GM18499 (cell line): ENCODE results near the gene ATP6V1E1.
"Not testable (repeated sequence)": the region's sequence is repeated elsewhere in the genome, so short reads cannot be mapped to it uniquely, and the experiment has no call there.

Experiments
- ATAC-seq: cut with Tn5 transposase; IDR thresholded peaks from one replicate; pipeline ENCODE4 v1.9.1; 2021; ENCODE audit warnings: moderate number of reproducible peaks; ENCODE audit not compliant: insufficient read depth, unreplicated experiment

Gene ATP6V1E1

DNA sequence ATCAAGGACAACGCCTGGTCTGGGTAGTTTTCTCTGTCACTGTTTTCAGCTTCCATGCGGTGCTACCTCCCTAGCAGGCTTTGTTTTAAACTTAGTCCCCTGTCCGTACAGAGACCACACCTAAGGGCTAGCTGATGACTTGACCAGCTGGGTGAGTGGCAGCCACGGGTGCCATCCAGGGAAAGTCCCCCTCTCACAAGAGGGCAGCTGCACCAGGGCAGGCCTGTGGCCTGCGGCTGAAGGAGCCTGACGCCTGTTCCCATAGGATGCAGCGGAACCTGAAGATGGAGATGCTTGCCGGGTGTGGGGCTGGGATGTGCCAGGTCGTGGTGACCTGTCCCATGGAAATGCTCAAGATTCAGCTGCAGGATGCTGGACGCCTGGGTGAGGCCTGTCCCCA lies 45.4 kb downstream of the ATP6V1E1 start:
- no peak for ATAC-seq

DNA sequence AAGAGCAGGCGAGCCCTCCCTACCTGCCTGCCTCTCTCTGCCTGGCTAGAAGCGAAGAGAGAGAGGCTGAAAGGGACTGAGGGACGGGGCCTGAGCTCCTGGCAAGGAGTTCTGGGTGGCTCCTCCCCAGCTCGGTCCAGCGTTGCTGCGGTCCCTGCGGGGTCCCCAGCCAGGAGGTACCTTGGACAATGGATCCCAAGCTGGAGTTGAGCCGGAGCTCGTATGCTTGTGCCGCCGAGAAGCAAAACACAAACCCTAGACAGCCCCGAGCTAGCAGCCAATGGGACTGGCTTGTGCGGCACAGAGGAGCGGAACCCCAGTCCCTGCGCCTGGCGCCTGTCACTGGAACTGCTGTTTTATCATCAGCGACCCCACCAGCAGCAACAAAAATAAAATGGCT lies 46.9 kb downstream of the ATP6V1E1 start:
- ATAC-seq = no peak

DNA sequence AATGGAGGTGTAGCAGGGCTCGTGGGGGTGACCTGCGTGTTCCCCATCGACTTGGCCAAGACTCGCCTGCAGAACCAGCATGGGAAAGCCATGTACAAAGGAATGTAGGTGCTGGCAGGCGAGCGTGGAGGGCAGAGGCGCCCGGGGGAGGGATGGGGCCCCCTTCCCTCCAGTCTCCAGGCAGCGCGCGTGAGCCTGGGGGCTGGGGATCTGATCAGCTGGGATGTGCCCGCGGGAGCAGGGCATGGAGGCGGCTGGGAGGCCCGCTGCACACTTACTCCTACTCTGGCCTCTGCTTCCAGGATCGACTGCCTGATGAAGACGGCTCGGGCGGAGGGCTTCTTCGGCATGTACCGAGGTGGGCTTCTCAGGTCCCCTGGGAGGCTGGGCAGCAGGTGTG lies 47.5 kb downstream of the ATP6V1E1 start:
- ATAC-seq = no peak

DNA sequence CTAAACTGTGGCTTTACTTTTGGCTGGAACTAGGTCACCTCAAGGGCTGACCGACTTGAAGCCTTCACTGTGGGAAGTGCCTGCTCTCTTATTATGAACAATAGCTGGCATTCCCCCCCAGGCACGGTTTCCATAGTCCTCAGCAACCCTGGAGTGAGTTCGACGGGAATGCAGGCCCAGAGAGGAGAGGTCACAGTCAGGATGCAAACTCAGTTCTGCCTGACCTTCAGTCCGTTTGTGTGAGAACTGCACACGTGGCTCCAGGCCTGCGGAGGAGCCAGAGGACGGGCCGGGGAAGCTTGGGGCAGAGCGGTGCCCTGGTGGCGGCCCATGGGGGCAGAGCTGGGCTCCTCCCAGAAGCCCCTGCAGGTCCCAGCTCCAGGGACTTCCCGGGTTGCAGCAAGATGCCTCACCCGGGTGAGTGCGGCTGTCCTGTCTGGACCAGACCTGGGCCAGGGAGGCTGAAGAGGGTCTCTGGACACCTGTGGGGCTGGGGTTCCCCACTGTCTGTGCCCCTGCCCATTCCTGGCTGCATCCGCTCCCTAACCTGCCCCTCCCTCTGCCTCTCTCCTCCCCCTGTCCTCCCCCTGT lies 48.0 kb downstream of the ATP6V1E1 start:
- no peak for ATAC-seq

DNA sequence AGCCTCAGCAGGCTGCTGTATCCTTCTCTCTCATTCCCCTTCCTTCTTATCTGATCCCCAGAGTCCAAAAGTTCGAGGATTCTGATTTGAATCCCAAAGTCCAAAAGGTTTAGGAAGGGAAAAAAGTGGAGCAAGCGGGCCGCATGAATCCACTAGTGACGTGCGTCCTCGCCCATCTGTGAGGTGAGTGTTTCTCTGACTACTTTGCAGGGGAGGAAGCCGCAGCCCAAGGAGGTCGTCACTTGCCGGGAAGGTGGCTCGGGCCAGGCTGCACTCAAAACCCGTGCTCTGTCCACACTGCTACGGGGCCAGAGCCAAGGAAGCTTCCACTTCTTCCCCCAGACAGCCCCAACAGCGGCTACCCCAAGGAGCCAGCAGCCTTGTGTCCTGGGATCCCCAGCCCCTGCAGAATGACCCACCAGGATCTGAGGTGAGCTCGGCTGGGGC lies 49.0 kb downstream of the ATP6V1E1 start:
- no peak for ATAC-seq

DNA sequence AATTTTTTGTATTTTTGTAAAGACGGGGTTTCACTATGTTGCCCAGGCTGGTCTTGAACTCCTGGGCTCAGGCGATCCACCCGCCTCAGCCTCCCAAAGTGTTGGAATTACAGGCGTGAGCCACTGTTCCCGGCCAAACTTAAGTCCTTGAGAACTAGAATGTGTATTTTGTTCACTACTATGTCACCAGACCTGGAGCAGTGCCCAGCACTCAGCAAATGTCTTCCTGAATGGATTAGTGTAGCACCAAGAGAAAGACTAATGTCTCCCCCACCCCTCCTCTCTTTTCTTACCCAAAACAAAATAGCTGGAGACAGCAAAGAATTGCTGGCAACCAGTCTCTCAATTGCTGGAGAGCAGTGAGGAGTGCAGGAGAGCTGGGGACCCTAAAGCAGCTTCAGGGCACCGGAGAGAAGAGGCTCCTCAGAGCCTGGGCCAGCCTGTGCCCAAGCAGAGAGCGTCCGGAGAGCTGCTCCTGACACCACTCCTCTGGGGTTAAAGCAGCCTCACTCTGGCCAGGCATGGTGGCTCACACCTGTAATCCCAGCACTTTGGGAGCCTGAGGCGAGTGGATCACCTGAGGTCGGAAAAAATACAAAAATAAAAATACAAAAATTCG lies 50.3 kb downstream of the ATP6V1E1 start:
- ATAC-seq = no peak

DNA sequence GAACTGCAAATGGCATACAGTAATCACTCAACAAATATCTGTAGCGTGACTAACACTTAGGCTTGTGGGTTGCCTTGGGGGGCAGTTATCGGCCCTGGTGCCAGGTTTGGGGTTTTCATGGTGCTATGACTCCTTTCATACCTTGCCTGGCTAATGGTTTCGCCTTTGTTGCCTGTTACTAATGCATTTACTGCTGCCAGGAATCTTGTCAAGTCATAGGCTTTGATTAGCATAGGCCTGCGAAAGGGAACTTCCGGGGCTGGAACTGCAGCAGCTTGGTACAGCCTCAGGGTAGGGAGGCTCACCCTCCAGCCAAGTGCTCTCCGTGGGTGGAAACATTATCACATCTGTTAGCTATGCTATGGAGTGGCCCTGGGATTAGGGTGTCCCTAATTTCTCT lies 52.1 kb downstream of the ATP6V1E1 start:
- no peak for ATAC-seq

DNA sequence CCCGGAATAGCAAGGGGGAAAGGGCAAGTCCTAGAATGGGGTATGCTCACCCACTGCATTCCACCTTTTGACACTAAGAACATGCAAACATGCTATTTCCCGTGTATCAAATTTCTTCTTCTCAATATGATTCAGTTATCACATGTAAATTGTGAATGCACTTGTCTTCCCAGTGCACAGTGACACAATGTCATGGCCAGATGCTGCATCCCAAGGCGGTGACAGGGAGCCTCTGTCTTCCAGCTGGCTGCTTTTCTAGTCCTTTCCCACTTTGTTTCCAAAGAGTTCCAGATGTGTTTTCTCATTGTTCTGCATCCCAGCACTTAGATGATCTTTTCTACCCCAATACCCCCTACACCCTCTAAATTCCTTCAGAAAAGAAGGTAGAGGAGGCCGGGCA lies 52.9 kb downstream of the ATP6V1E1 start:
- no peak for ATAC-seq

DNA sequence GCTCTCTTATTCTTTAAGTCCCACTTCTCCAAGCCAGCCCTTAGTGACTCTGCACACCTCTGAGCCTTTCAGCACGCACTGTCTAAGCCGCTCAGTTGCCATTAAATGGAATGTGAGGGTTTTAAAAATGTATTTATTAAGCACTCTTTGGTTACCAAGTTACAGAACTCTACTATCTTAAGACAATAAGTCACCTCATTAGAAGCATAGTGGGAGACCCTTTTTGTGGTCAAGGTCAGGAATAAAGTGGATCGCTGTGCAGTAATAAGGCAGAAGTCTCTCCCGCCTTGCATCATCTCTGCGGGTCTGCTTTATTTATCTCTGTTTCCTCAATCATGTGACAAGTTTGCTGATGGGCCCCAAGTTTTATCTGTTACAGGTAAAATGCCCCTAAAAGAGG lies 53.4 kb downstream of the ATP6V1E1 start:
- no peak for ATAC-seq

DNA sequence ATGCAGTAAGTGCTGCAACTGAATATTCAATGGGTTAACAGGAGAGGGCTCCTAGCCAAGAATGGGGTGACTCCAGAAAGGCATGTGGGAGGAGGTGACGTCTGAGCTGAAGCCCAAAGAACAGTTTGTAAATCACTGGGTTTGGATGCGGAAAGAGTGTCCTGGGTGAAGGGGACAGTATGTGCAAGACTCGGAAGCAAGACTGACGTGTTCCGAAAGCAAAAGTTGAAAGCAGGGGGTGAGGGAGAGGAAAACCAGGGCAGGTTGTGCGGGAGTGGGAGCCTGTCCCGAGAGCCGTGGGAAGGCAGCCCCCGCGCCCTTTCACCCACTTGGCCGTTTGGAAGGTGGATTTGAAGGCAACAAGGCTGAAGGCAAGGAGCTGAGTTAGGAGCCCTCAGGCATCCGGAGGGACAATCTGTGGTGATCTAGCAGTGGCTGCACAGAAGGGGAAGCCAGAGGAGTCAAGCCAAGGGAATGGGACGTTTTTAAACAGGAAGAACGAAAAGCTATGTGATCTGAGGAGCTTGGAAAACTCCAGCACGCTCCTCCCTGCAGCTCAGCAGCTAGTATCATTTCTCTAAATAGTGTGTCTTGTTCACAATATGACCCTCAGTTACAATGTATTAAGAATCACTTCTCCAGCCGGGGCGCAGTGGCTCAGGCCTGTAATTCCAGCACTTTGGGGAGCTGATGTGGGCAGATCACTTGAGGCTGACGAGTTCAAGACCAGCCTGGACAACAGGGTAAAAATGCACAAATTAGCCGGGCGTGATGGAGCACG lies 57.5 kb downstream of the ATP6V1E1 start:
- no peak for ATAC-seq

DNA sequence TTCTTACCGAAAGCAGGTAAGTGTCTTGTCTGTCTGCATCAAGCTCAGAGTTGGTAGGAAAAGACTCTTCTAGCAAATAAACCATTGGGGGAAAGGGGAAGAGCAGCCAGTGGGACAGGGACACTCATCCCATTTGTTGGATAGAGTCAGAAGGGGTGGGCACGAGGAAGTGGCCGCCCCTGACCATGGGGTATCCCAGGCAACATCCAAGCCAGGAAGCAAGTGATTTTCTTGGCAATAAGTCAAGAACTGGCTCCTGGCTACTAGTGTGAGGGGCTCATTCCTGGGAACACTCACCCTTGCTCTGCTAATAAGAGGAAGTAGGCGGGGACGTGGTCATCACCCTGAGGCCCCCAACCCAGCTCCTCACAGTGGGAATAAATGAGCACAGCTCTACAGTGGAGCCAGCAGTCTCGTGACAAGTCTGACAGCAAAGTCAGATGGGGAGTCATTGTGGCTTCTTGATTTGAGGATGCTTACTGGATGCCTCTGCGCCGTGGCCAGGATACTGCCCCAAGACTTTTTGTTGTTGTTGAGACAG lies 58.5 kb downstream of the ATP6V1E1 start:
- no peak for ATAC-seq

DNA sequence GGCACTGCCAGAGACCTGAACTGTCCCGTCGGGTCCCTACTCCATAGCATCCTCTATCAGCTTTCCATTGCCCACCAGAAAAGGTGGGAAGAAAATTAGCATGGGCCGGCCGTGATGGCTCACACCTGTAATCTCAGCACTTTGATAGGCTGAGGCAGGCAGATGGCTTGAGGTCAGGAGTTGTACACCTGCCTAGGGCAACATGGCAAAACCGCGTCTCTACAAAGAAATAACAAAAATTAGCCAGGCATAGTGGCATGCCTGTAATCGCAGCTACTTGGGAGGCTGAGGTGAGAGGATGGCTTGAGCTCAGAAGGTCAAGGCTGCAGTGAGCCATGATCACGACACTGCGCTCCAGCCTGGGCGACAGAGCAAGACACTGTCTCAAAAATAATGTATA lies 61.8 kb downstream of the ATP6V1E1 start:
- ATAC-seq = no peak

DNA sequence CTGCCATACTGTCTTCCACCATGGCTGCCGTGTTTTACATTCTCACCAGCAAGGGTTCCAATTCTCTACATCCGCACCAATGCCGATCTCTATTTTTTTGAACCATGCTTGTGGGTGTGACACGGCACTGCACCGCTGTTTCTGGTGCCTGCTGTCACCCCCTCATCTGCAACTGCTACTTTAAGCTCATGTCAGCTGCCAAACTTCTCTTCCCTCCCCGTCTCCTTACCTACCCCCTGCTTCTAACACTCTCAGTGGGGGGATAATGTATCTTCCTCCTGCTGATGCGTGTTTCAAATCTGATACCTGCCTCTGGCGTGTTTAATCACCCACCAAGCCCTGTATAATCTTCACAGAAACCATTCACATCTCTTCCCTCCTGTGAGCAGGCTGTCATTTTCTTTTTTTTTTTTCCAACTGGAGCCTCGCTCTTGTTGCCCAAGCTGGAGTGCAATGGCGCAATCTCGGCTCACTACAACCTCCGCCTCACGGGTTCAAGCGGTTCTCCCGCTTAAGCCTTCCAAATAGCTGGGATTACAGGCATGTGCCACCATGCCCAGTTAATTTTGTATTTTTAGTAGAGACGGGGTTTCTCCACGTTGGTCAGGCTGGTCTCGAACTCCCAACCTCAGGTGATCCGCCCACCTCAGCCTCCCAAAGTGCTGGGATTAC lies 62.4 kb downstream of the ATP6V1E1 start:
- not testable (repeated sequence) for ATAC-seq

DNA sequence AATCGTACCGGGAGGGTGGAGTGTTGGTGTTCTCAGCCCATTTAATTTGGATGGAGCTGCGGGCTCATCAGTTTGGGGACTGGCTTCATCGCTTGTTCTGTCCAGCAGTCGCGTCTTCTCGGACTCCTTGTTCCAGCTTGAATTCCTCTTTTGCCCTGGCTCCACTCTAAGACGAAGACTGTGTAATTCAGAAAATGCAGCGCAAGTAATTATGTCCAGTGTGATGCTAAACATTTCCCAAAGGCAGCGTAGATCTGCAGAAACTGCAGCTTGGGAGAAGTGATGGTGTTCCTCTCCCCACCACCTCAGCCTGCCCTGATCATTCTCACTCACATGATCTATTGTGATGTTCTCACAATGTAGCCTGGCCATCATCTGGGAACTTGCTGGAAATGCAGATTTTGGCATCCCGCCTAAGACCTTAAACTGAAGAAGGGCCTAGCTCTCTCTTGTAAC lies 64.6 kb downstream of the ATP6V1E1 start:
- no peak for ATAC-seq

DNA sequence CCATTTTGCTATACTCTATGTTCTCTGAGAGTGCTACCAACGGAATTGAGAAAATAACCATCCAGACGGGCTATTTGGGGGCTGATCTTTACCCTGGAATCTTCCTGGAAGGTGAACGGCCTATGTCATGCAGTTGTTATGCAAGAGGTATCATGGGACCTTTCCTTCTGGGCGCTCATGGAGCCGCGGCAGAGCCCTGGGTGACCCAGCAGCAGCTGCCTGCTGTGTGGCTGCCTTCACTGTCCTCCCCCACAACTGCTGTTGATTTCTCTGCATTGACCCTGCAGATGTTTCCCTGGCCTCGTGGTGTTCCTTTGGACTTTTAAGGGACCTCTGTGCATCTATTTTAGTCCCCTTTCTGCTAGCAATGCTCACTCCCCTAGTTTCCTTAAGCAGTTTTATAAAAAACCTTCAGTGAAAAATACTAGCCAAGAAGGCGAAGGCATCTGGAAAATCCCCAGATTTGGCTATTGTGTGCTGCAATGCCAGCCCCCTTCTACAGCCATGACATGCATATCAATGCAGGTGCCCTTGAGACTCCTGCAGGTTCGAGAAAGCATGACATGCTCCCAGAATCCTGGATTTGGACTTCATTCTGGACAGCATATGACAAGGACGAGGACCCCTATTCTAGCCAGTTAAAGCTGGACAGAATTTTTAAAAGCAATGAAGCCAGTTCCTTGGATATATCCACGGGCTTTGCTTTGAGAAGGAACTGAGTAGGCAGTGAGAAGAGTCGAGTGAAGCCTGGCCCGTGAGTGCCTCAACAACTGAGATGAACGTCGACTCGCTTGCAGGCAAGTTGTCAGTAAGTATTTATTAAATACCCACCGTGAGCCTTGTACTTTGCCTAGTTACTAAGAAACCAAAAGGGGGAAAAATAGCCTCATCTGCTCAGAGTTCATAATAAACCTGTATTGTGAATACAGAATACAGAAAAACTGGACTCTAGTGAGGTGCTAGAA lies 65.4 kb downstream of the ATP6V1E1 start, which contains the start of gene SLC25A18:
SLC25A18 (plus strand) TSS at position 593 of the 965 bp plus-strand sequence. CDS start 16,447 bp downstream, outside the sequence.
- ATAC-seq = no peak

DNA sequence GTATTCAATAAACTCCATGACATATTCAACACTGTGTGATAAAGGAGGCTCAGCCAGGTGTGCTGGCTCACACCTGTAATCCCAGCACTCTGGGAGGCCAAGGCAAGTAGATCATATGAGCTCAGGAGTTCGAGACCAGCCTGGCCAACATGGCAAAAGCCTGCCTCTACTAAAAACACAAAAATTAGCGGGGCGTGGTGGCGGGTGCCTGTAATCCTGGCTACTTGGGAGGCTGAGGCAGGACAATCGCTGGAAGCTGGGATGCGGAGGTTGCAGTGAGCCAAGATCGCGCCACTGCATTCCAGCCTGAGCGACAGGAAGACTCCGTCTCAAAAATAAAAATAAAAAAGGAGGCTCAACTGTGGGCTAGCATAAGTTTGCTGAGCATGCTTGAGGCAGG lies 69.4 kb downstream of the ATP6V1E1 start:
- ATAC-seq = no peak

DNA sequence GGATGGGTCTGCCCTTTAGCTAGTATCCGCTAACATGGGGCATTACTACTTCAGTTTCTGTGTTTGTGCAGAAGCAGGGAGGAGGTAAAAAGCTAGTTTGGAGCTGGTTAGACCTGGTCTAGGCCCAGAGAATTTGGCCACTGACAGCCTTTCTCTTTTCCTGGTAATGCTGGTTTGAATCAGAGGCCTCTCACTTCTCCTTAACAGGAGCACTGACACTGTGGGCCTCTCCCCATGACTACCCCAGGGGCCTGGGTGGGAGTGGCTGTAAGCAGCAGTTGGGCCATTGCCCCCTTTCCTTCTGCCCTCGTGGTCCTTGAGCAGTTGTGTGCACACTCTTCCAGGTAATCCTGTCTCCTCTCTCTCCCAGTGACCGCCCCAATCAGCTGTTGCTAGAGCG lies 73.7 kb downstream of the ATP6V1E1 start:
- ATAC-seq = no peak

DNA sequence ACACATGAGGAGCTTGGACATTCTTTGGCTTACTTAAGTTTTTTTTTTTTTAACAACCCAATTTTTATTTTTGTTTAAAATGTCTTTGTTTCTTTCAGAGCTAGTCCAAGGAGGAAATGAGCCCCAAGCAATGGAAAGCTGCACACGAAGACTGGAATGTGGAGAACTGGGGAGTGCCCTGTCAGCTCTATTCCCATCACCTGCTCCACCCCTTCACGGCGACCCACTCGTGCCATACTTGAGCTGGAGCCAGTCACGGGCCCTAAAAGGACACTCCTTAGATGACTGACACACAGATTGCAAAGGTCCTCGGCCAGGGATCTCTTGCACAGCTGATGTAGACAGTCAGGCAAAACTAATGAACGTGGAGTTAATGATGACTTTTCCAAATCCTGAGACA lies 75.8 kb downstream of the ATP6V1E1 start:
- ATAC-seq = no peak

DNA sequence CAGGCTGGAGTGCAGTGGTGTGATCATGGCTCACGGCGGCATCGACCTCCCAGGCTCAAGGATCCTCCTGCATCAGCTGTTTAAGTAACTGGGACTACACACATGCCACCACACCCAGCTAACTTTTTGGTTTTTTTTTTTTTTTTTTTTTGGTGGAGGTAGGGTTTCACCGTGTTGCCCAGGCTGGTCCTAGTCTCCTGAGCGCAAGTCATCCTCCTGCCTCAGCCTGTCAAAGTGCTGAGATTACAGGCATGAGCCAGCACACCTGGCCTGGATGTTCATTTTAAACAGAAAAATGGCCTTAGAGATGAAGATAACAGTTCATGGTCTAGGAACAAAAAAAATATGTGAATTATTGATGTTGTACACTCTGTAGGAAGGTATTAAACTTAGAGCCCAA lies 78.9 kb downstream of the ATP6V1E1 start:
- no peak for ATAC-seq
